Stimulated activated CD4-positive, alpha-beta T cell treated with anti-CD3 and anti-CD28 coated beads, Interleukin-2, amount 100 ng/mL, for 4 hours (primary cell): Measurements from ENCODE around the gene DNAJB6.

Experiments used
- DNase-seq: peaks from one replicate; pipeline ENCODE4 v3.0.0-alpha.2; 2020; ENCODE audit warnings: low read depth

The DNAJB6 gene

GRCh38 chr7:157409753-157410727, 73.2 kb downstream of the DNAJB6 start:
- no peak for DNase-seq

DNA sequence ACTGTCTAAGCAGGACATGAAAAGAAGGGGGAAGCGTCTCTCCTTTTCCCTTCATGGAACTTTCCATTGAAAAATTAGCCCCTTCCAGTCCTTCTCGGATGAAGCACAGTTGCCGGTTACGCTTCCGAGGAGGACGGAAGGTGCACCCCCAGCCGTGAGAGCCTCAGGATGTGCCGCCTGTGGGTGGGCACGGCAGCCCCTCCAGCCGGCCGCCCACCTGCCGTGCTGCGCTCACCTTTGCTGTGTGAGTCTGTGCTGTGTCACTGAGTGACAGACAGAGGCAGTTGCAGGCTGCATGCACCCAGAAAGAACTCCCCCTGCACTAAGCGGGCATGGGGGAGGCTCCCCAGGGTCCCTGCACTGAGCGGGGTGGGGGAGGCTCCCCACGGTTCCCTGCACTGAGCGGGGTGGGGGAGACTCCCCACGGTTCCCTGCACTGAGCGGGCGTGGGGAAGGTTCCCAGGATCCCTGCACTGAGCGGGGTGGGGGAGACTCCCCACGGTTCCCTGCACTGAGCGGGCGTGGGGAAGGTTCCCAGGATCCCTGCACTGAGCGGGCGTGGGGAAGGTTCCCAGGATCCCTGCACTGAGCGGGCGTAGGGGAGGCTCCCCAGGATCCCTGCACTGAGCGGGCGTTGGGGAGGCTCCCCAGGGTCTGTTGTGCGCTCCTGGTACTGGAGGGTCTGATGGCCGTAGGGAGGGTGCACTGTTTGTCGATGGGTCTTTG, 74.2 kb downstream of the DNAJB6 start:
- DNase-seq = no peak

DNA sequence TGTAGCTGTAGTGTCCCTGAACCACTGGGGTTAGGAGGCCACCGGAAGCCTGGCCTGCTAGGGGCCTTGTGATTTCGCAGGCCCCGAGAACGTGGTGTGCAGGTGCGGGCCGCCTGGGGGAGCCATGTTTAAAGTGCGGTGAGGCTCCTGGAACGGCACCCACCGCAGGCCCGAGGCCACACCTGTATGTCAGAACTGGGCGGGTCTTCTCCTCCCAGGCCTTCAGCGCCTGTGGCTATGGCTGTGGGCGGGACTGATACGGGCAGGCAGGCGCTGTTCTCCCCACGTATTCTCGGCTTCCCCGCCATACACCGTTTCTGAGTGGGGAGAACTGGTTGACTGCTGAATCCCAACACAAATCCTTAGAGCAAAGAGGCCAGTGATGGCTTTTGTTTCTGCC, 74.8 kb downstream of the DNAJB6 start:
- peak; percentile 16 for DNase-seq

GRCh38 chr7:157412021-157412443, 75.2 kb downstream of the DNAJB6 start:
- peak; percentile 16 for DNase-seq

- no peak for DNase-seq
Observed at GRCh38 chr7:157412491-157413180, 75.8 kb downstream of the DNAJB6 start.

DNA sequence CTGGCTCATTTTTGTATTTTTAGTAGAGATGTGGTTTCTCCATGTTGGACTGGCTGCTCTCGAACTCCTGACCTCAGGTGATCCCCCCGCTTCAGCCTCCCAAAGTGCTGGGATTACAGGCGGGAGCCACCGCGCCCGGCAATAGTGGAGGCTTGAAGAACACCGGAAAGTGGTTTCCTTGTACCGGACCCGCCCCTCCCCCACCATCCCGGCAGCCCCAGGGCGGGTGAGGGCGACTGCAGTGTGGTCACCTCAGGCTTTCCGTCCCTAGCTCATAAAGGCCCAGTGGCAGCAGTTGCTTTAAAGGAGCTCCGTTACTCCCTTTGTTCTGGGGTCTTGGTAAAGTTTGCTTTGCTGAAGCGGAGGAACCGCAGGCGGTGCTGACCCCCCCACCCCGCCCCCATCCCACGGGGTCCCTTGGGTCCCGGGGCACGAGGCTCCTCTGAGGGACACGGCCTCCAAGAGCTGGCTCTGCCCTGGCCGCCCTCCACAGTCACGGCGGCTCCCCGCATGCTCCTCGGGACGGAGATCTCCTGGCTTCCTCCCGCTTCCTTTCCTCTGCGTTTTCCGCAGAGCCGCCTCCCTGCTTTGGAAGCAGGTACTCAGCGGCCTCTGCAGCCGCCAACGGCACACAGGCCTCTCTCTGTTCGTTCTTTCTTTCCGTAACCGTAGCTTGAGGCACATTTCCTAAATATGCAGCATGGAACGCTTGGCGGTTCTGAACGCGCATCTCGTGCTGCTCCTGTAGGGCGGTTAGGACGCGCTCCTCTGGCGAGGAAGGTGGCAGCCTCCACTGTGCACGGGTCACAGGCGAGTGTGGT, 77.3 kb downstream of the DNAJB6 start:
- DNase-seq = no peak

DNA sequence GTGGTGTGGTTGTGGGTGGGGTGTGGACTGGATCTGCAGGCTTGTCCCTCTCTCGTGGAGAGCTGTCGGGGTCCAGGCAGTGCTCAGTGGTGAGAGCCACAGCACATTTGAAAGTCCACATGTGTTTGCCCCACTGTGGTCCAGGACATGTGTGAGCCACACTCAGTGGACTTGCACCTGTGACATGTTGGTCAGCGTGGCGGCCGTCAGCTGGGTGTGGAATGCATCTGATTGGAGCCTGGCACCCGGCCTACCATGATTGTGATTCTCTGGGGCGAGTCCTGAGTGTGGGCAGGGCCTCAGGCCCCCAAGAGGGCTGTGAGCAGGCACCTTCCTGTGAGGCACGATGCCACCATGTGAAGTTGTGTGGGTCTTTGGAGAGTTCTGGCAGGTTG, 77.9 kb downstream of the DNAJB6 start:
- no peak for DNase-seq

DNA sequence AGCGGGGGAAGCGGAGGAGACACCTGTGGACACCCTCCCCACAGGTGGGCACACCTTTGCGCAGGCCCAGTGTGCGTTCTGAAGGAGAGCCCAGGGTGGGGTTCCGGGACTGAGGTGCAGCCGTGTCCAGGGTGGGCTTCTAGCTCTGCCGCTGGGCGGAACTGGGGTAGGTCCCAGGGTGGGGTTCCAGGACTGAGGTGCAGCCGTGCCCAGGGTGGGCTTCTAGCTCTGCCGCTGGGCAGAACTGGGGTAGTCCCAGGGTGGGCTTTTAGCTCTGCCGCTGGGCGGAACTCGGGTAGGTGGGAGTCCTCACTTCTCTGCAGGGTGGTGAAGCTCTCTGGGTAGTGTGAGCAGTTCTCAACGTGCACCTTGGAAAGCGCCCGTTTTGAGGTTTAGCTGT, 78.7 kb downstream of the DNAJB6 start:
- DNase-seq = no peak

- no peak for DNase-seq
Observed at GRCh38 chr7:157416011-157416410, 79.2 kb downstream of the DNAJB6 start.

DNA sequence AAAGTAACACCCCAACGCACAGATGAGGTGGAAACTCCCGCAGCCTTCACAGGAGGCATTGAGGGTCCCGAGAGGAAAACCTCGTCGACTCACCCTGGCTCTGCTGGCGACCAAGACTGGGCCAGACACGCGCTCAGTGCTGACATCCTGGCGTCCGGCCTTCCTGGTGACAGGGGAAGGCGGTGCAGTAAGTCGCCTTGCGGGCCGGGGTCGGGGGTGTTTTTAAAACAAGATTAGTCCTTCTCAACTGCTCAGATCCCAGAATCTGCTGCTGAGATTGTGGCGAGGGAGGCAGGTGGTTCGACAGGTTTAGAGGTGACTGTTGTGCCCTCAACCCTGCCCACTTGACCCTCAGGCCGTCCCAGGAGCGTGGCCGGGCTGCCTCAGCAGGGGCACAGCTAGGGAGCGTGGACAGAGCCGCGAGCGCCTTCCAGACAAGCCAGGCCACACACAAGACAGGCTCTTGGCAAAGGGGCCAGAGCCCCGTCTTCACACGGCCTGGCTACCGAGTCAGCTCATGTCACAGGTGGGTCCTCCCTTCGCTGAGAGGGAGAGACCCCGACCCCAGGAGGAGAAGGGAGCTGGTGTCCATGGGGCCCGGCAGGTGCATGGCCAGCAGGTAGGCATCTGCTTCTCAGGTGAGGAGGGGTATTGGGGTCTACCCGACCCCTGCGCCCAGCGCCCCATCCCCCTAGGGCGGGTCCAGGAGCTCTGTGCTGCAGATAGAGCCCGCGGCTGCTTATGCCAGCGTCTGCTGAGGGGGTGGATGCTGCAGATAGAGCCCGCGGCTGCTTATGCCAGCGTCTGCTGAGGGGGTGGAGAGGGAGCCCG, 81.6 kb downstream of the DNAJB6 start:
- DNase-seq = no peak

DNA sequence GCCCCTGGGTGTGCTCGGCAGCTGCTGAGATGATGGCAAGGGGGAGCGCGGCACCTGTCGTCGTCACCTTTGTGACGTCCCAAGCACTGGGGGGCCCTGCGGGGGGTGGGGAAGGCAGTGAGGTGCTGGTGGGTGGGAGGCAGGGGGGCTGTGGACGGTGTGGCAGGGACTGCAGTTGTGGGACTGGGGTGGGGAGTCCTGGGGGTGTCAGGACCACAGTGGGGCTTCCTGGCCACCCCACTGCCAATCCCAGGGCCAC, 82.2 kb downstream of the DNAJB6 start:
- DNase-seq = no peak

- DNase-seq = no peak
Observed at GRCh38 chr7:157422279-157422678, 85.5 kb downstream of the DNAJB6 start.

DNA sequence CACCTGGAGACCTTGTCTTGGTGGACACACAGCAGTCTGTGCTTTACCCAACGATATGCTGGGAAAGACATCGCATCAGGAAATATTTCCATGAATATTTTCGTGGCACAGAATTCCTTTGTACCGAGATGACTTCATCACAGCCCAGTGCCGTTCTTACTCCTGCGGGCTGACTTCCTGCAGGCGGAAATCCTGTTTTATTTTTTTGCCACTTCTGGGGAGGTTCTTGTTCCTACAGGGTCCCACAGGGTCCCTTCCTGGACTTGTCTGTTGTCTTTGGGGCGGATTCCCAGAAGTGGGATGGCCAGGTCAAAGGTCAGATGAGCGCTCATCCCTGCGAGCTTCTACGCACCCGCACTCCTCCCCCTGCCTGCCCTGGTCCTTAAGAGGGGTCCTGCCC, 86.5 kb downstream of the DNAJB6 start:
- no peak for DNase-seq

- no peak for DNase-seq
Observed at GRCh38 chr7:157423886-157424565, 87.2 kb downstream of the DNAJB6 start.

DNA sequence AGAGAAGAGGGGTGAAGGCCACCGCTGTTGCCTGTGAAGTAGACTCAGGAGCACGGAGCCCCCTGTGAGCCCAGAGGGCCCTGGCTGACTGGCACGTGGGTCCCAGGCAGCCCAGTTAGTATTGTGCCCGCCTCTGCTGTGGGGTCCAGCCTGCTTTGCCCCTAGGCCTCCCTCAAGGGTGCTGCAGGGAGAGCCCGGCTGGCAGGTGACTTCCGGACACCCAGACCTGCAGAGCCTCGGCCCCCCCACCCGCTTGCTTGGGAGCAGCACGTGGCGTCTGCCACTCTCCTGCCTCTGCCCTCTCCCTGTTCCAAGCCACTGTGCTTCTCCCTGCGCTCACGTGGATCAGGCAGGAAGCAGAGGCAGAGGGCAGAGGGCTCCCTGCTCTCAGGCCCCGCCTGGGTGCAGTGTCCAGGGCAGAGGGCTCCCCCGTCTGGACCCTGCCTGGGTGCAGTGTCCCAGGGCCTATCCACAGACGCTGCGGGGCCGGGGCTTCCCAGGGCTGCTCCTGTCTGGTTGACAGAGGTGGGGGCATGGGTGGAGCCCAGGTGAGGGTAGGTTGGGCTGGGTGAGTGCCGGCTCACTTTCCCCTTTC, 88.4 kb downstream of the DNAJB6 start:
- DNase-seq = no peak

DNA sequence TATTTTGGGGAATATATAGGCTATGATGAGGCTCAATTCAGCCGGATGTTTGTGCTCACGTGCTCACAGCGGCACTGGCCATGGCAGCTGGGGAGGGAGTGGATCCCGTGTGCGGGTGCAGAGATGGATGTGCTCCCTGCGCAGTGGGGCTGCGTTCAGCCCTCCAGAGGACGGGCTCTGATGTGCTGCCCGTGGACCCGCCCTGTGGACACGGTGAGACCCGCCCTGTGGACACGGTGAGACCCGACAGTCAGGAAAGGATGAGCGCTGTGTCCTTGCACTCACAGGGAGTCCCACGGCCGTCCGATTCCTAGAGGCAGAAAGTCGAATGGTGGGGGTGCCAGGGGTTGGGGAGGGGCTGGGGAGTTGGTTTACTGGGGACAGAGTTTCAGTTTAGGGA, 89.0 kb downstream of the DNAJB6 start:
- no peak for DNase-seq

DNA sequence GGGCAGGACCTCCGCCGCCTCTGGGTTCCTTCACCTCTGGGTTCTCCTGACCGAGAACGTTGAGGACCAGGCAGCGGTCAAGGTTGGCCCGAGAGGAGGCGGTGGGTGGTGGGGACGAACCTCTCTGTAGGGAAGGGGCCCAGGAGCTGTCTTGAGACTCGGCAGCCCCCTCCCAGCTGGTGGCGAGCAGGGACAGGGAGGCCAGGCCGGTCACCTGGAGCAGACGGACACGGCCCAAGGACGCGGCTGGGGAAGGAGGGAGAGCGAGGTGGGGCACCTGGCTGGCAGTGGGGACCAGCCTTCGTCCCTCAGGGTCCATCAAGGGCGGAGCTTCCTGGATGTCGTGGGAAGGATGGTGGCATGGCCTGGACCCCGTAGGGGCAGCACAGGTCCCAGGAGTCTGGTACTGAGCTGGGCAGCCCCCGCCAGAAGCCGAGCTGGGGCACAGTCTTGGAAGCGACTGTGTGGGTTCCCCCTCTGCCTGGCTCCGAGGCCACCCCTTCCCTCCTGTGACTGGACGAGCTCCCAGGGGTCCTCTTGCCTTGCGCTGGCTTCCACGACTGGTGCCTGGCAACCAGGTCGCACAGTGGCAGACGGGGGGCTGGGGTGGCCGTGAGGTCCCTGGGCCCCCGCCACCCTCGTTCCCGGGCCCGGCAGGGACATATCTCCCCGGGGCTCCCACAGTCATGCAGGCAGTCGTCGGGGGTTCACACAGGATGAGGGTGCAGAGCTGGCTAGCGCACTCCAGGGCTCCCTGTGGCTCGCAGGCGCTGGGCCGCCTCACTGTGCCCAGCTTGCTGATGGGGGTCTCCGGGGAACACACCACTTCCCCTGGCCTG, 89.9 kb downstream of the DNAJB6 start:
- no peak for DNase-seq

GRCh38 chr7:157427811-157428553, 91.2 kb downstream of the DNAJB6 start:
- no peak for DNase-seq
